Breast epithelium (tissue), 3 donors: ENCODE data around the gene FRY.

Source experiments
- CTCF ChIP-seq, 3 donors: fragments of 450-650 bp; IDR thresholded peaks; one replicate each; pipeline ENCODE4 v1.5.1; 2016 to 2017; ENCODE audit warnings: antibody characterized with exemption in 3 of 3, mild to moderate bottlenecking in 3 of 3, moderate library complexity in 3 of 3
- POLR2AphosphoS5 ChIP-seq, 3 donors: sonication (generic); formaldehyde crosslinking; IDR thresholded peaks; one replicate each; pipeline ENCODE4 v1.6.1; 2017; ENCODE audit warnings: antibody characterized with exemption in 3 of 3

DNA sequence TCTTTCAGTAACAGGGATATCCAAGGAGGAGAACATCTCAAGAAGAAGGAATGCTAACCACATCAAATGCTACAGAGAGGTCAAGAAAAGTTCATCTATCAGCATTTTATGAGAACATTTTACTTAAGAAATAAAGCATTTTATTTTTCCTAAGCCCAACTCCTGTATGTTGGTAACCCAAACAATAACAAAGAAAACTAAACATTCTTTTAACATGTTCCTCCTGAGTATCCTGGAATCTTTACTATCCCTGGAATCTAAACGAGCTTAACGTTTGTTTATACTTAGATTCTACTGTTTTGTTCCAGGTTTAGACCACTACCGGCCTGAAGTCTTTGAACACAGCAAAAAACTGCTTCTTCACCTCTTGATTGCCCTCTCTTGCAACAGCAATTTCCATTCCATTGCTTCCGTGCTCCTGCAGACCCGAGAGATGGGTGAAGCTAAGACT, 193.9 kb downstream of the FRY start:
- TF ChIP-seq CTCF (IDR thresholded peaks at IDR 0.05): no peak
- no peak for TF ChIP-seq POLR2AphosphoS5 (IDR thresholded peaks at IDR 0.05)
